GOT3 (cell line): ENCODE data around the gene RCSD1.
"Not testable (repeated sequence)": the region's sequence is repeated elsewhere in the genome, so short reads cannot be mapped to it uniquely, and the experiment has no call there.

Source experiments
- DNase-seq: peaks from one replicate; lab custom pipeline; 2025; ENCODE audit warnings: mixed read lengths; lab: John Stamatoyannopoulos, UW

Gene RCSD1

DNA sequence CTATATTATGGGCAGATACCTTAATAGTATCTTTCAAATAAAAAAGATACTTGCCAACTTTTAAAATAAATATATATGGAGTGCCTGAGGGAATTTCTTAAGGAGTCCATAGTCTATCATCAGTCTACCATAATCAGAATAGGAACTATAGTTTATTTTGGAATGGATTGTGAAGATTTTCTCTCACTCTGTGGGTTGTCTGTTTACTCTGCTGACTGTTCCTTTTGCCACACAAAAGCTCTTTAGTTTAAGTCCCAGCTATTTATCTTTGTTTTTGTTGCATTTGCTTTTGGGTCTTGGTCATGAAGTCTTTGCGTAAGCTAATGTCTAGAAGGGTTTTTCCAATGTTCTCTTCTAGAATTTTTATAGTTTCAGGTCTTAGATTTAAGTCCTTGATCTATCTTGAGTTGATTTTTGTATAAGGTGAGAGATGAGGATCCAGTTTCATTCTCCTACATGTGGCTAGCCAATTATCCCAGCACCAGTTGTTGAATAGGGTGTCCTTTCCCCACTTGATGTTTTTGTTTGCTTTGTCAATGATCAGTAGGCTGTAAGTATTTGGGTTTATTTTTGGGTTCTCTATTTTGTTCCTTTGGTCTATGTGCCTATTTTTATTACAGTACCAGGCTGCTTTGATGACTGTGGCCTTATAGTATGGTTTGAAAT, 112.5 kb downstream of the RCSD1 start:
- DNase-seq: not testable (repeated sequence)

DNA sequence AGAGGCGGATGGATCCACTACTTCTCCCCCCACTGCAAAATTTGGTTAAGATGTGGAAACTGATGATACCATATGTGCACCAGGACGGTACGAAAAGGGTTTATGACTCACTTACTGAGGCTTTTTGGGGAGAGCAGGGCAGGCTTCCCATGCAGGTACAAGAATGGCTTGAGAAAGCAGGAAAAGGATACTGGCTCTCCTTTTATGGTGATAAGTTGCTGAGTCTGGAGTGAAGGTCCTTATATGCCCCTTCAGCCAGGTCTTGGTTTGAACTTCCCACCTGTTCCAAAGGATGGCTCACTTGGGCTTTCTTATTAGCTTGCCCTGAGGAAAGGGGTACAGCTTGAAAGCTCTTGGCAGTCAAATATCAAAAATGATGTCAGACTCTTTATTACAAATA, 114.9 kb downstream of the RCSD1 start:
- DNase-seq: no peak

DNA sequence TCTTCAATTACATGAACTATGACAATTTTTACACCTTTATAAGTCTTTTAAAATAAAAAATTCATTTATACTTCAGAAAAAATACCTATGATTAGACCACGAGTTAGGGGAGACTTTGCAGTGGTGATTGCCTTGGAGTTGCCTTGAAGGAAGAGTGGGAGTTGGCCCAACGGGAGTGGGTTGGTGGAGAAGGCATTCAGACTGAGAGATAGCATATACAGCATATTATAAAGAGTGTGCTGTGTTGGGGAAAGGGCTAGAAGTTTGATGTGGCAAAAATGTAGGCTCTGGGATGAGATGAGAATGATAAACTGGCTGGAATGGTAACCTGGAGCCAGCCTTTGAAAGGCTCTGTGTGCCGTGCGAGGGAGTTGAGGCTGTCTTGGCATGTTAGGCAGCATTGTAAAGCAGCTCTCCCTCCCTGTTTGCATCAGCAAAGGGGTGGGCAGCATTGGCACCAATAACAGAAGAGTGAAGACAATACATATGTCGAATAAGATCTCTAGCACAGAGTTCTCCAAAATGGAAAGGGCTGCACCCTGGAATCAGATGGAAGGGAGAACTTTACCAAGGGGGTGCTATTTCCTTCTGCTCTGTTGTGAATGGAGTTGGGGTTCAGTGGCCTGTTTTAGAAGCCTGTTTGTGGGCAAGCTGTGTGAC, 116.1 kb downstream of the RCSD1 start:
- no peak for DNase-seq

DNA sequence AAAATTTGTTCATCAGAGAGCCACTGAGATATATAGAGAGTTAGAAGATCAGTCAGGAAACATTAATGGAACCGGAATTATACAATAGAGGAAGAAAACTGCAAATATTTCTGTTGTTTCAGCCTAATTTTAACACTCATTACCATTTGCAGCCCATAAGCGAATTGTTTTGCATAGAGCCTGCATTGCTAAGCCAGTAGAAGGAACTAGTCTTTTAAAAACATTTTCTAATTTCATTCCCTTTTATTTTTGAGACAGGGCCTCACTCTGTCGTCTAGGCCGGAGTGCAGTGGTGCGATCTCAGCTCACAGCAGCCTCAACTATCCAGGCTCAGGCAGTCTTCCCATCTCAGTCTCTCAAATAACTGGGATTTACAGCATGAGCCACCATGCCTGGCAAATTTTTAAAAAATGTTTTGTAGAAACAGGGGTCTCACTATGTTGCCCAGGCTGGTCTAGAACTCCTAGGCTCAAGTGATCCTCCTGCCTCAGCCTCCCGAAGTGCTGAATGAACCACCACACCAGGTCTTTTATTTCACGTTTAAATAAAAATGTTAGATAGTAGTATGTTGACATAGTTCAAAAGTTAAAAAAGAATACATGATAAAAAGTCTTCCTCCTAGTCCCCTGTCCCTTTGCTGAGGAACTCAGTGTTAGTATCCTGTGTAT, 117.1 kb downstream of the RCSD1 start:
- no peak for DNase-seq

DNA sequence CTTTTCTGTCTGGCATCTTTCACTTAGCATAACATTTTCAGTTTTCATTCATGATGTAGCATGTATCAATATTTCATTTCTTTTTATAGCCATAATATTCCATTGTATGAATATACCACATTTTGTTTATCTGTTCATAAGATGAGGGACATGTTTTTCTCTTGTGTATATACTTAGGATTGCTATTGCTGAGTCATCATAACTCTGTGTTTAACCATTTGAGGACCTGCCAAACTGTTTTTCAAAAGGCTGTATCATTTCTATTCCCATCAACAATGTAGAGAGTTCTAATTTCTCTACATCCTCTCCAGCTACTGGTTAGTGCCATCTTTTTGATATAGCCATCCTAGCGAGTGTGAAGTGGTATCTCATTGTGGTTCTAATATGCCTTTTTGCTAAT, 118.0 kb downstream of the RCSD1 start:
- no peak for DNase-seq

DNA sequence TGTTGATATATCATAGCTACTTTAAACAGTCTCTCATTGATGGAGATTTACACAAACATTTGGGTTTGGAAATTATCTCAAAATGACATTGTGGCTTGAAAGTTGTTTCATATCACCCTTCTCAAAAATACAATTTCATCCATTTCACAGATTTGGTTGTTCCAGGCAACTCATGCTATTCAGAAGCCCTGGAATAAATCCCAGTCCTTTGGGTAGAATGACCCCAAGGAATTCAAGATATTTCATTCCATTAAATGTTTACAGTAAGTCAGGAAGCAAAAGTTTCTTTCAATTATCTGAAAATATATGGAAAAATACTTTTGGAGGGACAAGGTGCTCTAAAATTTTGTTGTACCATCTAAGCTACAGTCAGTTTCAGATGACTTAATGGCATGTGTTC, 118.9 kb downstream of the RCSD1 start:
- DNase-seq: no peak

DNA sequence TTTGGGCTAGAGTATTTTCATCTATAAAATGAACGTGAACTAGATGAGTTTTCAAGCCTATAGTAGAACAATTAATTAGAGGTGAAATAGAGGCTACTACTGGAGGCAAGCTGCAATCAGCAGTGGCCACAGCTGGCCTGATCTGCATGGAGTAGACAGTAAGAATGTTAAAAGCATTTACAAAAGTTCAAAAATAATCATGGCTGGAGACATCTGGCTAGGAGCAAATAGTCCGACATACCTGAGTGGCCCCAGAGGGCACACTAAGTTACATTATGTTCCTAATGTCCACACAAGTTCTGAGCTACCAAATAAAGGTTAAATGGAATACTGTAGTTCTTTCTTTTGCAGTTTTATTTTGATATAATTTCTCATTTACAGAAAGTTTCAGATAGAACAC, 119.7 kb downstream of the RCSD1 start:
- DNase-seq: no peak

DNA sequence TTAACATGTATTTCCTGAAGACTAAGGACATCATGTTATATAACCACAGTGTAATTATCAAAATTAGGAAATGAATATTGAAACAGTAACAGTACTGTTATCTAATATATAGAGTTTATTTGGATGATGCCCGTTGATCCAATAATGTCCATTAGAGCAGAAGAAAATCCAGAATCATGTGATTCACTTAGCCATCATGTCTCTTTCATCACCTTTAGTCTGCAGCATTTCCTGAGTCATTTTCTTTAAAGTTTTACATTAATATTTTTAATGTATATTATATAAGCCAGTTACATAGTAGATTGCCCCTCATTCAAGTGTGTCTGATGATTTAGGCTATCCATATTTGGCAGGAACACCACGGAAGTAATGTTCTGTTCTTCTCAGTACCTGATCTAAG, 120.6 kb downstream of the RCSD1 start:
- no peak for DNase-seq

DNA sequence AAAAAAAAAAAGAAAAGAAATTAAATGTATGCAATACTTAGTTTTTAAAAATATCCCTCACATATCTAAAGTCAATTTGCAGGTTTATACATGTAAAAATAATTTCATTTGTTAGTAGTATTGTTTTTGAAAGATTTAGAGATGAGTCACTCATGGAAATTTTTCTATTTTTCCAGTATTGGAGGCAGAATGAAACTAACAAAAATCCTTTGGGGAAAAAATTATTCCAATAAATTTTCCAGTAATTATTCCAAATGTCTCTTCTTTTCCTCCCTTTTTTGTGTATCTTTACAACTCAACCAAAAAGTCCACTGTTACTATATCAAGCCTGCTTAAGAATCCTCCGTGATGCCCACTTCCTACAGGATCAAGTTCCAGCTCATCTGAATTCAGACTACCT, 121.6 kb downstream of the RCSD1 start:
- no peak for DNase-seq

DNA sequence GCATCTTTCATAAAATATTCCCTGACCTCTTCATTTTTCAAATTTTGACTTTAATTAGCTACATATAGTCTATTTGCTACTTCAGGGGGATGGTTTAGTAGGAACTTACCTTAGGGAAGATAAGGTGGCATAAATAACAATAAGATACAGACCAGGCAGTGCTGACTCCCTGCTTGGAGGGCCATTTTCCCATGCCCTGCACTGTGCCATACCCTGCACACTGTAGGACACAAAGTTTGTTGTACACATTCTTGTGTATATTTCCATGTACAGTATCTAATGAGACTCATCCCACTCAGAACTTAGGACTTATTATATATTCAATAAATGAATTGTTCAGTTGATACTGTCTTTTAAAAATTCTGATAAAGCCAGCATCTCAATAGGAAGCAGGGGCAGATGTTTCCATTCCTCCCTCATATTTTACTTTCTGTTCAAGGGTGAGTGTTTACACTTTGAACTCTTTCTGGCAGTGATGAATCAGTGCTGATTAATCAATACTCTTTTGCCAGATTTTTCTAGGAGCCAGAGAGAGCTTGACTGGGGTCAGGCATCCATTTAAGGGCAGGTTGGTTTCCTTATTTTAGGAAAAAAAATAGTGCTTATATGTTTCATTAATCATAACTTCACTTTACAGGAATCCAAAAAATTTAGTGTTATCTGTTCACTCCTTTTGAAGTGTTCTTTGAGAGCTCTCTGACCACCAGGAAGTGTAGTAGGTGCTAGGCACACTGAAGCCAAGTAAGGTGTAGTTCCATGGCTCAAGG, 122.4 kb downstream of the RCSD1 start:
- no peak for DNase-seq

DNA sequence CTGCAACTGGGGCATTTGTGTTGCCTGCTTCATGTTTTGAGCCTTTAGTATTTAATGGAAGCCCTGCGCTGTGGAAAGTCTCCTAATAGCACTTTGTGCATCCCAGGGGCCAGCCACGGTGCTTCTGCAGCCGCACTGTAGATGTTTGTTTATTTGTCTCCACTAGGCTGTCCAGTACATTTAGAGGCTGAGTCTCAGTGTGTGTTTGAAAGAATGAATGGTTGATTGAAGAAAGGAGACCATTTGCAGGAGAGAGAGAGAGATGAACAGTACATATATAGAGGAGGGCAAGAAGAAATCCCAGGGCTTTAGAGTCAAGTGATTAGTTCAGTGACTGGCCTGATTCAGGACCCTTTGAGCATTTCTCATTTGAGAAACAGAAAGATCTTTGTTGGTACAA, 125.6 kb downstream of the RCSD1 start:
- DNase-seq: no peak
